ENCODE measurements around the gene FAT4.
A peak's percentile ranks its signal among the peaks of the same experiment; 100 is the strongest.

The FAT4 gene, protein sequence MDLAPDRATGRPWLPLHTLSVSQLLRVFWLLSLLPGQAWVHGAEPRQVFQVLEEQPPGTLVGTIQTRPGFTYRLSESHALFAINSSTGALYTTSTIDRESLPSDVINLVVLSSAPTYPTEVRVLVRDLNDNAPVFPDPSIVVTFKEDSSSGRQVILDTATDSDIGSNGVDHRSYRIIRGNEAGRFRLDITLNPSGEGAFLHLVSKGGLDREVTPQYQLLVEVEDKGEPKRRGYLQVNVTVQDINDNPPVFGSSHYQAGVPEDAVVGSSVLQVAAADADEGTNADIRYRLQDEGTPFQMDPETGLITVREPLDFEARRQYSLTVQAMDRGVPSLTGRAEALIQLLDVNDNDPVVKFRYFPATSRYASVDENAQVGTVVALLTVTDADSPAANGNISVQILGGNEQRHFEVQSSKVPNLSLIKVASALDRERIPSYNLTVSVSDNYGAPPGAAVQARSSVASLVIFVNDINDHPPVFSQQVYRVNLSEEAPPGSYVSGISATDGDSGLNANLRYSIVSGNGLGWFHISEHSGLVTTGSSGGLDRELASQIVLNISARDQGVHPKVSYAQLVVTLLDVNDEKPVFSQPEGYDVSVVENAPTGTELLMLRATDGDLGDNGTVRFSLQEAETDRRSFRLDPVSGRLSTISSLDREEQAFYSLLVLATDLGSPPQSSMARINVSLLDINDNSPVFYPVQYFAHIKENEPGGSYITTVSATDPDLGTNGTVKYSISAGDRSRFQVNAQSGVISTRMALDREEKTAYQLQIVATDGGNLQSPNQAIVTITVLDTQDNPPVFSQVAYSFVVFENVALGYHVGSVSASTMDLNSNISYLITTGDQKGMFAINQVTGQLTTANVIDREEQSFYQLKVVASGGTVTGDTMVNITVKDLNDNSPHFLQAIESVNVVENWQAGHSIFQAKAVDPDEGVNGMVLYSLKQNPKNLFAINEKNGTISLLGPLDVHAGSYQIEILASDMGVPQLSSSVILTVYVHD (N-terminal part only)

DNA sequence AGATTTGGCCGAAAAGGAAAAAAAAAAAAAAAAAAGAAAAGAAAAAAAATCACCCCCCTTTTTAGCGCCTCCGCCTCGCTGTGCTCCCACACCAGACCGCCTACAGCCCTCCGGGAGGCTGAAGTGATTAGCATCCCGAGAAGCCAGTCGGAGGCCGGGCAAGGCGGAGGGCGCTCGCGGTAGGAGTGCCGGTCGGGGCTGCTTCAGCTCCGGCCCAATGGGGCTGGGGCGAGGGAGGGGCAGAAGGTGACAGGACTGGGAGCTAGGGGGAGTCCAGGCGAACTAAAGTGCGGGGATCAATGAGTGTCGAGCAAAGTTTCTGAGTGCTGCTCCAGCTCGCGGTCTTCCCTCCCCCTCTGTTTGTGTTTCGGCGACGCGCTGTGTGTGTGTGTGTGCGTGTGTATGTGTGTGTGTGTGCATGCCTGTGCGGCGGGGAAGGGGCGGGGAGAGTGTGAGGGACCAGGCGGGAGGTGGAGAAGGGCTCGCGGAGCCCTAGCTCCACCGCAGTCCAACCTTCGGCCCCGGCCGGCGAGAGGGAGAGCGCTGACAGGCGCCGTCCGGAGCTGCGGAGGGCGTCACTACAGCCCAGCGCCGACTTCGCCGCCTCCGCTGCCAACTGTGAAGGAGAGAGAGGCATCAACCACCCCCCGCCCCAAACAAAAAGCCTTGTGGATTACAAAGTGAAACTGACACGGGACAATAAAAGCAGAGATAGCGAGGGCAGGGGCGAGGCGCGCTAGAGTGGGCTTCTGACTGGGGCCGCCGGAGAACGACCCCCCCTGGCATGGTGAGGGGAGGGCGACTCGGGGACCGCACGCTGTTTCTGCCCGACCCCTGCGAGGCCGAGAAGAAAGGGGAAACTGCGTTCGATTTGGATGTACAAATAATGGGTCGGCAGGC lies at the start of gene FAT4:
Gene FAT4 (plus strand): TSS at position 280 of the 900 bp plus-strand sequence. CDS start 1,457 bp downstream, outside the sequence.
- DNase-seq (ENCODE audit: low read depth, low spot score): peak; percentile 70
- Histone ChIP-seq H3K27me3 (ENCODE audit: insufficient read depth, insufficient read length) (peaks cover 31% of the 10 kb centered on the region), H3K36me3 (ENCODE audit: insufficient read depth, insufficient read length, low read length) (no peaks in the 10 kb centered on the region), H3K4me1 (ENCODE audit: insufficient read depth, insufficient read length) (no peaks in the 10 kb centered on the region), H3K9me3 (ENCODE audit: insufficient read depth, low read length) (no peaks in the 10 kb centered on the region), H3K4me3 (ENCODE audit: insufficient read length, low read depth) (peak within 1 kb of the TSS; percentile 51), H3K9ac (ENCODE audit: insufficient read length, low read depth) (peak within 1 kb of the TSS; percentile 64)
- no peak for TF ChIP-seq YY1 (IDR thresholded peaks at IDR 0.05; ENCODE audit: insufficient read depth, insufficient read length)
- TF ChIP-seq SUZ12 (IDR thresholded peaks at IDR 0.05; ENCODE audit: extremely low read depth, insufficient read depth, insufficient read length): peak; percentile 11

DNA sequence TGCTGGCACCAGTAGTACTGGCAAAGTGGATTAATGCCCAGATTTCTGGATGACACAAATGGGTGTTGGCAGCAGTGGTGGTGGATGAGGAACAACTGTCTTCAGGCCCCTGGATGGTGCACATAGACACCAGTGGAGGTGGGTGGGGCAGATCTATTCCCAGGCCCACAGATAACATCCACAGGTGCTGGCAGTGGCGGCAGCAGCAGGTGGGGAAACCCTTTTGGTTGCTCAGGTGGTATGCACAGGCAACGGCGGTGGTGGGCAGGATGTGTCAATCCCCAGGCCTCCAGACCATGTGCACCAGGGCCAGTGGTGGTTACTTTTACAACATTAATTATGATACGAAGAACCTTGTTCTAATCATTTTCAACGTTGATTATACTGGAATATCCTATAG lies 48.9 kb upstream of the FAT4 start:
- DNase-seq (ENCODE audit: low read depth, low spot score): no peak
- H3K4me3 ChIP-seq (ENCODE audit: insufficient read length, low read depth): no peak overlapping the region

DNA sequence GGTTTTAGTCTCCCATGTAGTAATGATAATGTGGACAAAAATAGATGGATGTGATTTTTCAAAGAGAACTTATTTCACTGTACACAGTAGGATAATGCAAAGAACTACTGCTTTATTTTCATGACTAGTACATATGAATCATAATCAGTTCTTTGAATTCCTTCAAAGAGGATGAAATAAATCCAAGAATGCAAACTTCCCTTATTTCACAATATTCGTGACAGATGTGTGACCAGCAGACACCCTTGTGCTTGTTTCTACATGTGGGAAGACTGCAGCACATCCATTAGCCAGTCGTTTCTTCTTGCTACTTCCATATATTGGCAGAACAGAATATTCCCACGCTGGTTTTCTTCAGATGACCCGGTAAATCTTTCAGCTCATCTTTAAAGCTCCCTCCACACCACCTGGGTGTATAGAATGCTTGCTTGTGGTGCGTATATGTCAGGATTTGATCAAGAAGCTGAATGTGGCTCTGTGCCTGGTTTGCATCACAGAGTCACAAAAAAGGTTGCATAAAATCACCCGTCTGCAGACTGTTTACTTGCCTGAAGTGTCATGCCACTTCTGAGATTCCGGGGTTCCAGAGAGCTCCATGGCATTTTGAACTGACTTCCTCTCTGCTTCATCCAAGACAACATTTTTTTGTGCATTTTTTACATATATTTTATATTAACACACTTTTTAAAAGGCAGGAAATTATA lies 47.7 kb upstream of the FAT4 start:
- H3K27me3 ChIP-seq (ENCODE audit: insufficient read depth, insufficient read length): no peaks in the 10 kb centered on the region
- no peak overlapping the region for H3K4me3 ChIP-seq (ENCODE audit: insufficient read length, low read depth)
- no peak overlapping the region for H3K9ac ChIP-seq (ENCODE audit: insufficient read length, low read depth)
- TF ChIP-seq ZNF274 (IDR thresholded peaks at IDR 0.05; ENCODE audit: low read depth, low read length) (no peak), YY1 (IDR thresholded peaks at IDR 0.05; ENCODE audit: insufficient read depth, insufficient read length) (no peak)
- no peaks in the 10 kb centered on the region for H3K36me3 ChIP-seq (ENCODE audit: insufficient read depth, insufficient read length, low read length)
- no peak for DNase-seq (ENCODE audit: low read depth, low spot score)
- H3K4me1 ChIP-seq (ENCODE audit: insufficient read depth, insufficient read length): no peaks in the 10 kb centered on the region
- no peaks in the 10 kb centered on the region for H3K9me3 ChIP-seq (ENCODE audit: insufficient read depth, low read length)

More for the DNA sequence above, 48.9 kb upstream of the FAT4 start:
- Histone ChIP-seq H3K36me3 (ENCODE audit: insufficient read depth, insufficient read length, low read length) (no peaks in the 10 kb centered on the region), H3K9ac (ENCODE audit: insufficient read length, low read depth) (no peak overlapping the region), H3K4me1 (ENCODE audit: insufficient read depth, insufficient read length) (no peaks in the 10 kb centered on the region), H3K27me3 (ENCODE audit: insufficient read depth, insufficient read length) (no peaks in the 10 kb centered on the region), H3K9me3 (ENCODE audit: insufficient read depth, low read length) (no peaks in the 10 kb centered on the region)
- TF ChIP-seq ZNF274 (IDR thresholded peaks at IDR 0.05; ENCODE audit: low read depth, low read length) (no peak), SUZ12 (IDR thresholded peaks at IDR 0.05; ENCODE audit: extremely low read depth, insufficient read depth, insufficient read length) (no peak), YY1 (IDR thresholded peaks at IDR 0.05; ENCODE audit: insufficient read depth, insufficient read length) (no peak)

DNA sequence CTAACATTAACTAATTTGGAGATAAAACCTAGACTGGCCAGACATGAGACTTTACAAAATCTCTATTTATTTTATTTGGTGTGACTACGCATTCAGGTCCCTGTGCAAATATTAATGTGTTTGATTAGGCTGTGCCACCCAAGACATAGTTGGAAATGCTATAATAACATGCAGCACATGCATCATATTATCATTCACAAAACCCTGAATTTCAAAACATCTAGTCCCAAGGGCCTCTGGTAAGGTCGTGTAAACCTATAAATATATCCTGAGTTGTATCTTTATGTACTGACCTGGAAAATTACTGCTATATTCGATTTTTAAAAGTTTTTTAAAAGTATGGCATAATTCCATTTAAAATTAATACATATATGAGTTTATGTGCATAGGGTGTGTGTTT lies 47.1 kb upstream of the FAT4 start:
- Histone ChIP-seq H3K4me1 (ENCODE audit: insufficient read depth, insufficient read length) (no peaks in the 10 kb centered on the region), H3K4me3 (ENCODE audit: insufficient read length, low read depth) (no peak overlapping the region), H3K9me3 (ENCODE audit: insufficient read depth, low read length) (no peaks in the 10 kb centered on the region), H3K27me3 (ENCODE audit: insufficient read depth, insufficient read length) (no peaks in the 10 kb centered on the region), H3K9ac (ENCODE audit: insufficient read length, low read depth) (no peak overlapping the region), H3K36me3 (ENCODE audit: insufficient read depth, insufficient read length, low read length) (no peaks in the 10 kb centered on the region)
- TF ChIP-seq YY1 (IDR thresholded peaks at IDR 0.05; ENCODE audit: insufficient read depth, insufficient read length) (no peak), ZNF274 (IDR thresholded peaks at IDR 0.05; ENCODE audit: low read depth, low read length) (no peak), SUZ12 (IDR thresholded peaks at IDR 0.05; ENCODE audit: extremely low read depth, insufficient read depth, insufficient read length) (no peak)
- DNase-seq (ENCODE audit: low read depth, low spot score): no peak

DNA sequence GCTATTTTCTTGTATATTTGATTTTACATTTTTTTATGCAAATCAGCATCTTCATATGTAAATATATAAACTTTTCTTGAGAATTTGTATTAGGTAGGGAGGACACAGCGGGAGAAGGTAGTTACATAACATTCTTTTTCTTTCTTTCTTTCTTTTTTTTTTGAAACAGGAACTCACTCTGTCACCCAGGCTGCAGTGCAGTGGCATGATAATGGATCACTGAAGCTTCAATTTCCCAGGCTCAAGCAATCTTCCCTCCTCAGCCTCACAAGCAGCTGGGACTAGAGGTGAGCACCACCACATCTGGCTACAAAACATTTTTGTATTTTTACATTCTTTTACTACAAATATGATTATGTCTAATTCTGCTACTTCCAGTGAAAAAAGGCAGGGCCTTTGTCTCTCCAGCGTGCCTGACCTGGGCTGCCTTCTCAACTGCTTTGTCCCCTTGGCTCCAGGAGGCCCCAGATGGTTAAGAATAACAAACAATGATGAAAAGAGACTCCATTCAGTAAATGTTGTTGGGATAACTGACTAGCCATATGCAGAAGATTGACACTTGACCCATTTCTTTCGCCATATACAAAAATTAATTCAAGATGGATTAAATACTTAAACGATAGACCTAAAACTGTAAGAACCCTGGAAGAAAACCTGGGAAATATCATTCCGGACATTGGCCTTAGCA lies 46.5 kb upstream of the FAT4 start:
- Histone ChIP-seq H3K27me3 (ENCODE audit: insufficient read depth, insufficient read length) (no peaks in the 10 kb centered on the region), H3K9ac (ENCODE audit: insufficient read length, low read depth) (no peak overlapping the region), H3K36me3 (ENCODE audit: insufficient read depth, insufficient read length, low read length) (no peaks in the 10 kb centered on the region), H3K4me3 (ENCODE audit: insufficient read length, low read depth) (no peak overlapping the region), H3K9me3 (ENCODE audit: insufficient read depth, low read length) (no peaks in the 10 kb centered on the region), H3K4me1 (ENCODE audit: insufficient read depth, insufficient read length) (no peaks in the 10 kb centered on the region)
- no peak for DNase-seq (ENCODE audit: low read depth, low spot score)
- TF ChIP-seq YY1 (IDR thresholded peaks at IDR 0.05; ENCODE audit: insufficient read depth, insufficient read length) (no peak), ZNF274 (IDR thresholded peaks at IDR 0.05; ENCODE audit: low read depth, low read length) (no peak), SUZ12 (IDR thresholded peaks at IDR 0.05; ENCODE audit: extremely low read depth, insufficient read depth, insufficient read length) (no peak)

DNA sequence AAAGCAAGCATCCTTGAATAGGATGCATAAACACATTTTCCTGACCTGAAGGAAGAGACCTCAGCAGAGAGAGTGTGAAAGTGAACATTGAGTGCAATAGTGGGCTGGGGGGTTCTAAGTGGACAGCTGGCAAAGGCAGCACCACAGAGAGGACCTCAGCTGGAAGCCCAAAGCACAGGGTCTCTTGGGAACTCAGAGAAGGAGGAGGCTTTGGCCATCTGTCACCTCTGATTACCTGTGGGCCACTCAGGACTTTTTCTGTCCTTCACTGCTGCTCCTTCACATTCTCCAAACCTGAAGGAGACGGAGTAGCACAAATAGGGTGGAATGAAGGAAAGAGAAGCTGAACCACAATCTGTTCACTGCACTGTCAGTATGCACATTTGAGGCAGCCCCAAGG lies 37.9 kb upstream of the FAT4 start:
- H3K9ac ChIP-seq (ENCODE audit: insufficient read length, low read depth): no peak overlapping the region
- H3K4me3 ChIP-seq (ENCODE audit: insufficient read length, low read depth): no peak overlapping the region
- DNase-seq (ENCODE audit: low read depth, low spot score): no peak
- no peaks in the 10 kb centered on the region for H3K36me3 ChIP-seq (ENCODE audit: insufficient read depth, insufficient read length, low read length)
- no peak for TF ChIP-seq ZNF274 (IDR thresholded peaks at IDR 0.05; ENCODE audit: low read depth, low read length)
- H3K27me3 ChIP-seq (ENCODE audit: insufficient read depth, insufficient read length): no peaks in the 10 kb centered on the region
- no peaks in the 10 kb centered on the region for H3K9me3 ChIP-seq (ENCODE audit: insufficient read depth, low read length)
- no peaks in the 10 kb centered on the region for H3K4me1 ChIP-seq (ENCODE audit: insufficient read depth, insufficient read length)
